Ishikawa (cell line): Measurements from ENCODE around the gene PLXNA2.

ENCODE experiments used
- EP300 ChIP-seq: IDR thresholded peaks from 2 replicates; pipeline ENCODE4 v1.6.1; 2012; ENCODE audit warnings: borderline replicate concordance
- TEAD4 ChIP-seq: IDR thresholded peaks from 2 replicates; pipeline ENCODE4 v1.6.1; 2012
- TF ChIP-seq, protein P1 (sequence below): IDR thresholded peaks from 2 replicates; pipeline ENCODE4 v1.6.1; 2012; ENCODE audit warnings: low read depth, mild to moderate bottlenecking

DNA sequence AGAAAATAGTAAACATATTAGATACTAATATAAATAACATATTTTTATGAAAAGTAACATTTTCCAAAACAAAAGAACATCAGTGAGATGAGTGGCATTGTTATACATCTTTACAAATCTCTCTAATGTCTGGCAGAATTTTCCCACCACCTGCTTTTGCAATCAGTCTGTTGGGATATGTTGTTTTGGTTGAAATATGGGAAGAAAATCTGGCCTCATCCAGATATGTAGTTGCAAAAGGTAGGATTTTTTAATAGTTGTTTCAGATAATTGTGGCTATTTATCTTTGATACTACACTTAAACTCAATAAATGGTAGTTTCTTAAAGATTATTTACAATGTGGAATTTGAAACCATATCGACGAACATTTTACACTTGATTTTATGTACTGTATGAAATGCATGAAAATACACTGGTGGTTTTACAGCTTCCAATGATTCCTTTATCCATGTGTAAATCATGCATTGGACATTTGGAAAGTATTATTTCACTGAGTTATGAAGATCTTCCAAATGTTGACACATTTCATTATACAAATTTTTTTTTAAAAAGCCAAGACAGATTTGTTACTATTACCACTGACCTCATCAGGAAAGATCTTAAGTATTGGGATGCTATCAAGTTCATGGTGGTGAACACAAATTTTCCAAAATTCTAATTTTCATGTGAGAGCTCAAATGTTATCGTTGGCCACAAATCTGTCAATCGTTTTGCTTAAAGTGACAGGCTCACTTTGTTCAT is 259.2 kb downstream of the PLXNA2 start:
- TF ChIP-seq EP300, result no peak
- TF ChIP-seq, protein P1, sequence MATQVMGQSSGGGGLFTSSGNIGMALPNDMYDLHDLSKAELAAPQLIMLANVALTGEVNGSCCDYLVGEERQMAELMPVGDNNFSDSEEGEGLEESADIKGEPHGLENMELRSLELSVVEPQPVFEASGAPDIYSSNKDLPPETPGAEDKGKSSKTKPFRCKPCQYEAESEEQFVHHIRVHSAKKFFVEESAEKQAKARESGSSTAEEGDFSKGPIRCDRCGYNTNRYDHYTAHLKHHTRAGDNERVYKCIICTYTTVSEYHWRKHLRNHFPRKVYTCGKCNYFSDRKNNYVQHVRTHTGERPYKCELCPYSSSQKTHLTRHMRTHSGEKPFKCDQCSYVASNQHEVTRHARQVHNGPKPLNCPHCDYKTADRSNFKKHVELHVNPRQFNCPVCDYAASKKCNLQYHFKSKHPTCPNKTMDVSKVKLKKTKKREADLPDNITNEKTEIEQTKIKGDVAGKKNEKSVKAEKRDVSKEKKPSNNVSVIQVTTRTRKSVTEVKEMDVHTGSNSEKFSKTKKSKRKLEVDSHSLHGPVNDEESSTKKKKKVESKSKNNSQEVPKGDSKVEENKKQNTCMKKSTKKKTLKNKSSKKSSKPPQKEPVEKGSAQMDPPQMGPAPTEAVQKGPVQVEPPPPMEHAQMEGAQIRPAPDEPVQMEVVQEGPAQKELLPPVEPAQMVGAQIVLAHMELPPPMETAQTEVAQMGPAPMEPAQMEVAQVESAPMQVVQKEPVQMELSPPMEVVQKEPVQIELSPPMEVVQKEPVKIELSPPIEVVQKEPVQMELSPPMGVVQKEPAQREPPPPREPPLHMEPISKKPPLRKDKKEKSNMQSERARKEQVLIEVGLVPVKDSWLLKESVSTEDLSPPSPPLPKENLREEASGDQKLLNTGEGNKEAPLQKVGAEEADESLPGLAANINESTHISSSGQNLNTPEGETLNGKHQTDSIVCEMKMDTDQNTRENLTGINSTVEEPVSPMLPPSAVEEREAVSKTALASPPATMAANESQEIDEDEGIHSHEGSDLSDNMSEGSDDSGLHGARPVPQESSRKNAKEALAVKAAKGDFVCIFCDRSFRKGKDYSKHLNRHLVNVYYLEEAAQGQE, result no peak
- TF ChIP-seq TEAD4, result no peak
